GM18909 (cell line): ENCODE results near the gene ETS2.
"Not testable (repeated sequence)": the region's sequence is repeated elsewhere in the genome, so short reads cannot be mapped to it uniquely, and the experiment has no call there.

Experiments
- ATAC-seq: cut with Tn5 transposase; IDR thresholded peaks from one replicate; pipeline ENCODE4 v1.9.1; 2021; ENCODE audit warnings: mild to moderate bottlenecking; ENCODE audit not compliant: unreplicated experiment, poor library complexity

ETS2 gene

GRCh38 chr21:38814126-38815059 lies 8.7 kb downstream of the ETS2 start:
- no peak for ATAC-seq

GRCh38 chr21:38815060-38815405 lies 9.3 kb downstream of the ETS2 start:
- ATAC-seq, result no peak

- ATAC-seq, result no peak
These were observed 10.8 kb downstream of the ETS2 start for GRCh38 chr21:38816400-38816977.

DNA sequence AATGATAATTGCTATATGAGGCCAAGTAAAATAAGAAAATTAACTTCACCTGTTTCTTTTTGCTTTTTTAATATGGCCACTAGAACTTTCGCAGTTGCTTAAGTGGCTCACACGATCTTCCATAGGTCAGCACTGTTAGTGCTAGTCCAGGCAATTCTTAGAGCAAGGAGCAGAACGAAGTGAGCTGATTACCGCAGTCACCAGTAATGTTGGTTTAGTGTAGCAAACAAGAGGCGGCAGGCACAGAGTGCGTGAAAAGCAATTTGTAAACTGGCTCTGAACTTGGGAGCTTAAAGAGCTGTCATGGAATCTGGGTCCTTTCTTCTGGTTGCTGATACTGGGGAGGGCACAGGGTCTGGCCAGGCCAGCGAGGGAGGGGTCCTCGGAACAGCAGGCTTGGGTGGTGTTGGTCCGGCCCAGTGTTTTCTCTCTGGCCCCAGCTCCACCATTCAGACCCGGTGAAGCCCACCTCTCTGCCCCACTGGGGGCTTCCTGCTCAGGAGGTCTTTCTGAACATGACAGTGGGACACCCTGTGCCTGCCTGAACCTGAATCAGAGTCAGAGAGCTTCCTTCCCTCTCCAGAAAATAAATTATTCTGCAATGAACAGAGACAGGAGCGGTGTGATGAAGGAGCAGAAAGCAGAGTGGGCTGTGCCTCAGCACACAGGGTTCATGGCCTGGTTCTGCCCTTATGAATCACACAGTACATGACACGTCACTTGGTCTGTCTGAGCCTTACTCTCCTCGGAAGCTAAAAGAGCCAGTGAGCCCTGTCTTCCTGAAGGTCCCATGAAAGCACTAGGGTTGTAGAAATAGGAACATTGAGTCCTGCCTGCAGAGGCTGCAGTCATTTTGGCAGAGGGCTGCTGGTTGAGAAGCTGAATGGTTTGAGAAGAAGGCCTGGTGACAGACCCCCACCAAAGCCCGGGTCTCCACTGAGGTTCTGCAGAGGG lies 11.9 kb downstream of the ETS2 start:
- ATAC-seq, result no peak

DNA sequence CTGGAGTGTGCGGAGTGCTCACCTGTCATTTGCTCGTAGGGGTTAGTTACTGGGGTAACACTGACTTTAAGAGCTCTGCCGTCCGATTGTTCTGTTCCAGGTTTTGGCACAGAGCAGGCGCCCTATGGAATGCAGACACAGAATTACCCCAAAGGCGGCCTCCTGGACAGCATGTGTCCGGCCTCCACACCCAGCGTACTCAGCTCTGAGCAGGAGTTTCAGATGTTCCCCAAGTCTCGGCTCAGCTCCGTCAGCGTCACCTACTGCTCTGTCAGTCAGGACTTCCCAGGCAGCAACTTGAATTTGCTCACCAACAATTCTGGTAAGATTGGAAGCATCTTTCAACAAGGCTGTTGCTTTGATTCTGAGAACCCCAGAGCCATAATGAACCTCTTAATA lies 12.6 kb downstream of the ETS2 start:
- no peak for ATAC-seq

DNA sequence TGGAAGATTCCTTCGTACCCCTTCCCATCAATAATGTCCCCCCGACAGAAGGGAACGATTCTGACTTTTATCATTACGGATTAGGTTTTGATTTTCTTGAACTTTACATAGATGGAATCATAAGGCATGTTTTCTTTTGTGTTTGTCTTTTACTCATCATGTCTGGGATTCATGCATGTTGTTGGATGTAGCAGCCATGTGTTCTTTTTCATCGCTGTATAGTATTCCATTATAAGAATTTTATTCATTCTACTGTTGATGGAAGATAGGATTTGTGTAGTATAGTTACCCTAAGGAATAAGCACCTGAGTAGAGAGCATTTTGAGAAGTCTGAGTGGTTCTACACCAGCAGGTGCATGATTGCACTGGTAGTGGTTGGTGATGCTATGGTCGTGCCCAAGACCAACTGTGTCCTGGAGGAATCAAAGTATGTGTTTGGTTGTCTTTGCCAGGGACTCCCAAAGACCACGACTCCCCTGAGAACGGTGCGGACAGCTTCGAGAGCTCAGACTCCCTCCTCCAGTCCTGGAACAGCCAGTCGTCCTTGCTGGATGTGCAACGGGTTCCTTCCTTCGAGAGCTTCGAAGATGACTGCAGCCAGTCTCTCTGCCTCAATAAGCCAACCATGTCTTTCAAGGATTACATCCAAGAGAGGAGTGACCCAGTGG lies 13.5 kb downstream of the ETS2 start:
- ATAC-seq, result no peak

DNA sequence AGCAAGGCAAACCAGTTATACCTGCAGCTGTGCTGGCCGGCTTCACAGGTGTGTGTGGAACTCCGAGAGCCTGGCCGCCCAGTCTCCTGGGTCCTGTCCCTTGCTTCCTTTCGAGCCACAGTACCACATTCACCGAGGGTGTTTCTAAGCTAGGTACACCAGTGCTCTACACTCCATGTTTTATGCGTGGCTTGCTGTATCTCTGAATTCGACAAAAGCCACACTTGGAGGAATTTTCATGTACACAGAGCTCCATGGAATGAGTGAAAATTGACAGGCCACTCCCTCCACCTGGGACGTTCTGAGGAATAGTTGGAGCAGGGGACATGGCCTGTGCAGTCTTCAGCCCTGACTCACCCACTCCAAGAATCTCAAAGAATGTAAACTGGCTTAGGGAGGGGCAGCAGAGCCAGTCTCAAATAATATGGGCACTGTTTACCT lies 14.0 kb downstream of the ETS2 start:
- ATAC-seq, result no peak

DNA sequence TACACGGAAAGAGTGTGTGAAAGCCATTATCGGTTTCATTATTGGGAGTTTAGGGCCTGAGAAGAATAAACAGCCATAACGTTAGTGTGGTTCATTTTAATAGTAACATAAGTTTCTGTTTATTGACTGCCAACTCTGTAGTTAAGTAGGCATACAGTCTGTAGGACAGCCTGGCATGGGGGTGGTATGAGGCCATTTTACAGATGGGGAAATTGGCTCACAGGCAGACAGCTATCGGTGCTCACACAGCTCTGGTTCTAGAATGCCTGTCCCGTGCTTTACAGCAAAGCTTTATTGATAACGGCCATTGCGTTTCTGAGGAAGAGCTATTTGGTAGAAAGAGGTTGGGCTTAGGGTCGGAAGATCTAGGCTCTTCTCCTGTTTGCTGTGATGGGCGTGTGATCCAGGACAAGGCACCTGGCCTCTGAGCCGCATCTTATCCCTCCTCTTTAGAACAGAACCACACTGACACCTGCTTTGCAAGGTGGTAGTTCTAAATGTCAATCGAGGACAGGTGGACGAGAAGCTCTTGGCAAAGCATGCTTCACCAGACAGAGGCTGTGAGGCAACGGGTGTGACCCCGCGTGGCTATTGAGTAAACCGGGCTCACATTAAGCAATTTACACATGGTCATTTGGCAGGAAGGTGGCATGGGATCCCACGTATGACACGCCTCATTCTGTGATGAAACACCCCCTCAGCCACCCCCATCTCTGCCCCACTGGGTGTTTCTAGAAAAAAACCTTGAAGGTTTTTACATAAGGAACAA lies 14.9 kb downstream of the ETS2 start:
- ATAC-seq, result no peak

DNA sequence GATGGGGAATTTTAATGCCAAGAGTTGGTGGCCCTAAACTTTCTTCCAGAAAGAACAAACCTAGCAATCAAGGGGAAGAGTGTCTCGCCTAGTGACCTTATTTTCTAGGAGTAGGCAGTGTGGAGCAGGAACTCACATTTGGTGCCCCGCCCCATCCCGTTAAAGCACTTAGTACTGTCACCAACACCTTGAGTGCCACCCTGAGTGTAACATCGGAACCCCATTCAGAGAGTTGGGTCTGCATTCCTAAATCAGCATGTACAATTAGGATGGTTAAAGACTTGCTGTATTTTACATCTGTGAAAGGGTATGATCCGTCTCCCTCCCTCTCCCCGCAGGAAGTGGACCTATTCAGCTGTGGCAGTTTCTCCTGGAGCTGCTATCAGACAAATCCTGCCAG lies 15.5 kb downstream of the ETS2 start:
- no peak for ATAC-seq

- no peak for ATAC-seq
These were observed 16.4 kb downstream of the ETS2 start for GRCh38 chr21:38821959-38822682.

DNA sequence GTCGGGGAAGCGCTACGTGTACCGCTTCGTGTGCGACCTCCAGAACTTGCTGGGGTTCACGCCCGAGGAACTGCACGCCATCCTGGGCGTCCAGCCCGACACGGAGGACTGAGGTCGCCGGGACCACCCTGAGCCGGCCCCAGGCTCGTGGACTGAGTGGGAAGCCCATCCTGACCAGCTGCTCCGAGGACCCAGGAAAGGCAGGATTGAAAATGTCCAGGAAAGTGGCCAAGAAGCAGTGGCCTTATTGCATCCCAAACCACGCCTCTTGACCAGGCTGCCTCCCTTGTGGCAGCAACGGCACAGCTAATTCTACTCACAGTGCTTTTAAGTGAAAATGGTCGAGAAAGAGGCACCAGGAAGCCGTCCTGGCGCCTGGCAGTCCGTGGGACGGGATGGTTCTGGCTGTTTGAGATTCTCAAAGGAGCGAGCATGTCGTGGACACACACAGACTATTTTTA lies 17.1 kb downstream of the ETS2 start:
- ATAC-seq, result no peak

DNA sequence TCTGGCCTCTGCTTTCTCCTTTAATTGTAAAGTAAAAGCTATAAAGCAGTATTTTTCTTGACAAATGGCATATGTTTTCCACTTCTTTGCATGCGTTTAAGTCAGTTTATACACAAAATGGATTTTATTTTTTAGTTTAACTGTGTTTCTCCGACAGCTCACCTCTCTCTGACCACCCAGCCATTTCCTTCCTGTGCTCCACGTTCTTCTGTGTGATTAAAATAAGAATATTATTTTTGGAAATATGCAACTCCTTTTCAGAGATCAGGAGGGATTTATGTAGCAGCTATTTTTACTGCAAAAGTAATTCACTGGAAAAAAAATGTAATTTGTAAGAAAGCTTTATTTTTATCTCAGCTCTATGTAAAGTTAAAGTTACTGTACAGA lies 18.0 kb downstream of the ETS2 start:
- ATAC-seq, result no peak

DNA sequence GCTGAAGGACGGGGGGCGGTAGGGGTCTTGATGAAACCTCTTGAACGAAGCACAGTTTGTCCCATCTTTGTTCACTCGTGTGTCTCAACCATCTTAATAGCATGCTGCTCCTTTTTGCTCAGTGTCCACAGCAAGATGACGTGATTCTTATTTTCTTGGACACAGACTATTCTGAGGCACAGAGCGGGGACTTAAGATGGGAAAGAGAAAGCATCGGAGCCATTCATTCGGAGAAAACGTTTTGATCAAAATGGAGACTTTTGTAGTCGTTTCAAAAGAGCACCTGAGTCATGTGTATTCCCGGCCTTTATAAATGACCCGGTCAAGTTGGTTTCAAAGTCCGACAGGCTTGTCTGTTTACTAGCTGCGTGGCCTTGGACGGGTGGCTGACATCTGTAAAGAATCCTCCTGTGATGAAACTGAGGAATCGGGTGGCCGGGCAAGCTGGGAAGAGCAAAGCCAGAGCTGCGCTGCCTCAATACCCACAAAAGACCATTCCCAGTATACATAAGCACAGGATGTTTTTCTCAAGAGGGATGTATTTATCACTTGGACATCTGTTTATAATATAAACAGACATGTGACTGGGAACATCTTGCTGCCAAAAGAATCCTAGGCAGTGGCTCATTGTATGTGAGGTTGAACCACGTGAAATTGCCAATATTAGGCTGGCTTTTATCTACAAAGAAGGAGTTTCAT lies 18.5 kb downstream of the ETS2 start:
- no peak for ATAC-seq

- ATAC-seq, result no peak
These were observed 19.5 kb downstream of the ETS2 start for GRCh38 chr21:38825269-38825668.

DNA sequence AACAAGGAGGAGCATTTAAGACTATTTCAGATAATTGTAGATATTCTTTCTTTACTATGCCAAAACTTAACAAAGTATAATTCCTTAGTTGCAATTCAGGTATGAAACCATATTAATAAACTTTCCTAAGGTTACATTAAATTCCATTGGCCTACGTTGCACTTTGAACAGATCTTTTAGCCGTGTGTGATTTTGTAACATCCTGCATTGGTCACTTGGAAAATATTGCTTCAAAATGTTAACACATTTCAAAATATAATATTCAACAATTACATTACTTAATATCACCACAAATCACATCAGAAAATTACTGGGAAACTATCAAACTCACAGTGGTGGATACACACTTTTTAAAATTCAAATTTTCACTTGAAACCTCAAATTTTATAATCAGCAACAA lies 20.2 kb downstream of the ETS2 start:
- no peak for ATAC-seq

GRCh38 chr21:38828111-38828510 lies 22.4 kb downstream of the ETS2 start:
- ATAC-seq, result not testable (repeated sequence)

GRCh38 chr21:38830671-38831525 lies 25.2 kb downstream of the ETS2 start:
- peak; percentile 83 for ATAC-seq
